Breast epithelium (tissue), 3 donors: ENCODE data around the gene ZNF473.

Source experiments
- CTCF ChIP-seq, 3 donors: fragments of 450-650 bp; IDR thresholded peaks; one replicate each; pipeline ENCODE4 v1.5.1; 2016 to 2017; ENCODE audit warnings: antibody characterized with exemption in 3 of 3, mild to moderate bottlenecking in 3 of 3, moderate library complexity in 3 of 3
- POLR2A ChIP-seq: fragments of 450-650 bp; IDR thresholded peaks from one replicate; pipeline ENCODE4 v1.6.1; 2016; ENCODE audit warnings: antibody characterized with exemption, mild to moderate bottlenecking, moderate library complexity
- POLR2AphosphoS5 ChIP-seq, 3 donors: sonication (generic); formaldehyde crosslinking; IDR thresholded peaks; one replicate each; pipeline ENCODE4 v1.6.1; 2017; ENCODE audit warnings: antibody characterized with exemption in 3 of 3

DNA sequence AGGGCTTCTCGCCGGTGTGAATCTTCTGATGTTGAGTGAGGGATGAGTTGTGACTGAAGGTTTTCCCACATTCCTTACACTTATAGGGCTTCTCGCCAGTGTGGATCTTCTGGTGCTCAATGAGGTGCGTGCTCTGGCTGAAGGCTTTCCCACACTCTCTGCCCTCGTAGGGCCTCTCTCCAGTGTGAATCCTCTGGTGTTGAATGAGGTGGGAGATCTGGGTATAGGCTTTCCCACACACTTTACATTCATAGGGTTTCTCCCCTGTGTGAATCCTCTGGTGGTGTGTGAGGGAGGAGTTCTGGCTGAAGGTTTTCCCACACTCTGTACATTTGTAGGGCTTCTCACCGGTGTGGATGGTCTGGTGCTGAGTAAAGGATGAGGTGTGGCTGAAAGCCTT is 33.2 kb downstream of the ZNF473 start:
- no peak for TF ChIP-seq CTCF (IDR thresholded peaks at IDR 0.05)
- no peak for TF ChIP-seq POLR2A
- no peak for TF ChIP-seq POLR2AphosphoS5 (IDR thresholded peaks at IDR 0.05)
